GM06990 (cell line): ENCODE results near the gene SMARCAL1.

Experiments
- DNase-seq: peaks from one replicate; pipeline ENCODE4 v3.0.0-alpha.2; 2011; ENCODE audit not compliant: insufficient read length; ENCODE audit errors: extremely low read depth
- H3K27me3 ChIP-seq: replicated peaks from 2 replicates; pipeline ENCODE4 v1.6.0; 2011; ENCODE audit warnings: low read length; ENCODE audit not compliant: control insufficient read depth, insufficient read depth
- H3K36me3 ChIP-seq: 2 replicates; pipeline ENCODE4 v1.5.1; 2011; ENCODE audit warnings: low read length; ENCODE audit not compliant: control insufficient read depth, insufficient read depth
- H3K4me3 ChIP-seq: replicated peaks from 2 replicates; pipeline ENCODE4 v1.5.1; 2011; ENCODE audit warnings: low read depth, mild to moderate bottlenecking, control low read depth, low read length
- CTCF ChIP-seq: IDR thresholded peaks from 2 replicates; pipeline ENCODE4 v1.5.1; 2011; ENCODE audit warnings: low read length, control low read depth, mild to moderate bottlenecking, inconsistent platforms; ENCODE audit not compliant: insufficient read depth, poor library complexity, severe bottlenecking

Gene SMARCAL1

GRCh38 chr2:216408426-216409290, 3.6 kb upstream of the SMARCAL1 start:
- no peak for DNase-seq
- Histone ChIP-seq H3K4me3 (no peak overlapping the region), H3K27me3 (no peaks in the 10 kb centered on the region), H3K36me3 (no peaks in the 10 kb centered on the region)
- TF ChIP-seq CTCF: no peak

GRCh38 chr2:216410550-216410949, 1.7 kb upstream of the SMARCAL1 start:
- no peak for DNase-seq
- TF ChIP-seq CTCF: no peak
- Histone ChIP-seq H3K27me3 (no peaks in the 10 kb centered on the region), H3K4me3 (no peak overlapping the region), H3K36me3 (peaks cover 5% of the 10 kb centered on the region)

- no peak for TF ChIP-seq CTCF
- no peaks in the 10 kb centered on the region for H3K27me3 ChIP-seq
- no peak overlapping the region for H3K4me3 ChIP-seq
- H3K36me3 ChIP-seq: peaks cover 11% of the 10 kb centered on the region
- DNase-seq: no peak
Observed at GRCh38 chr2:216413882-216414281, 1.6 kb downstream of the SMARCAL1 start.

GRCh38 chr2:216414772-216415319, 2.6 kb downstream of the SMARCAL1 start:
- Histone ChIP-seq H3K27me3 (no peaks in the 10 kb centered on the region), H3K4me3 (no peak overlapping the region), H3K36me3 (peaks cover 12% of the 10 kb centered on the region)
- no peak for DNase-seq
- no peak for TF ChIP-seq CTCF

GRCh38 chr2:216415541-216415940, 3.3 kb downstream of the SMARCAL1 start:
- Histone ChIP-seq H3K27me3 (no peaks in the 10 kb centered on the region), H3K4me3 (no peak overlapping the region), H3K36me3 (peaks cover 17% of the 10 kb centered on the region)
- no peak for DNase-seq
- TF ChIP-seq CTCF: no peak
